HG03159 (cell line): Measurements from ENCODE around the gene TSPEAR.
"Not testable (repeated sequence)": the region's sequence is repeated elsewhere in the genome, so short reads cannot be mapped to it uniquely, and the experiment has no call there.

ENCODE experiments used
- ATAC-seq: cut with Tn5 transposase; IDR thresholded peaks from one replicate; pipeline ENCODE4 v1.9.1; 2021; ENCODE audit warnings: mild to moderate bottlenecking, moderate library complexity; ENCODE audit not compliant: unreplicated experiment

The TSPEAR gene

DNA sequence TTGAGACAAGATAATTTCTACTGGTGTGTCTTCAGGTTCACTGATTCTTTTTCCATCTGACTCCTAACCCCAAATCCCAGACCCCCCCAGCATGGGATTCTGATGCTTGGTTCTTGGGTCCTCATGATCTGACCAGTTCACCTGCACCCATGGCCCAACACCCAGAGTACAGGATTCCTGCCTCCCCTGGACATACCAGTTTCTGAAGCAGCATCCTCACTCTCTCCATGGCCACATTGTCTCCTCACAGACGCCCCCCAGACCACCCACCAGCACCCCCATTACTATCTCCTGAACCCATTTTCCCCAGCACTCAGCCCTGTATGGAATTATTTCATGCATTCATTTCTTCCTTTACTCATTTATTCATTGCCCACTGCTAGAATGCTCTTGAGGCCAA lies 54.5 kb downstream of the TSPEAR start:
- no peak for ATAC-seq

- no peak for ATAC-seq
Observed at GRCh38 chr21:44654576-44655175, 56.7 kb downstream of the TSPEAR start, which contains the start of gene KRTAP12-4. TSS of gene KRTAP12-4 (minus strand) at chr21:44654659. CDS start at chr21:44654614, 45 bp downstream.

GRCh38 chr21:44653656-44654575 lies 57.5 kb downstream of the TSPEAR start:
- ATAC-seq, result no peak

DNA sequence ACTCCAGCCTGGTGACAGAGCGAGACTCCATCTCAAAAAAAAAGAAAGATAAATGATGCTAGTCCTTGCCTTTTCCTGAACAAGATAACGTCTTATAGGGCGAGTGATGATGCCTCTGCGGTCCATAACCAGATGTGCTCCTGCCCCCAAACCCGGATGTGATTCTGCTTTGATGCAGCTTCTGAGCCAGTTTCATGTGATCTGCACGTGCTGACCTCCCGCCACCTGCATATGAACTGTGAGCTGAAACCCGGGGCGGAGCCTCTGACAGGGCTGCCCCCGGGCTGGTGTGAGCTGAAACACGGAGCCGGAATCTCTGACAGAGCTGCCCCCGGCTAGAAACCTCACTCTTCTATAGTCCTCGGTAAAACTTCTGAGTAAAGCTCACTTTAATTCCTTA lies 58.2 kb downstream of the TSPEAR start:
- ATAC-seq, result no peak

DNA sequence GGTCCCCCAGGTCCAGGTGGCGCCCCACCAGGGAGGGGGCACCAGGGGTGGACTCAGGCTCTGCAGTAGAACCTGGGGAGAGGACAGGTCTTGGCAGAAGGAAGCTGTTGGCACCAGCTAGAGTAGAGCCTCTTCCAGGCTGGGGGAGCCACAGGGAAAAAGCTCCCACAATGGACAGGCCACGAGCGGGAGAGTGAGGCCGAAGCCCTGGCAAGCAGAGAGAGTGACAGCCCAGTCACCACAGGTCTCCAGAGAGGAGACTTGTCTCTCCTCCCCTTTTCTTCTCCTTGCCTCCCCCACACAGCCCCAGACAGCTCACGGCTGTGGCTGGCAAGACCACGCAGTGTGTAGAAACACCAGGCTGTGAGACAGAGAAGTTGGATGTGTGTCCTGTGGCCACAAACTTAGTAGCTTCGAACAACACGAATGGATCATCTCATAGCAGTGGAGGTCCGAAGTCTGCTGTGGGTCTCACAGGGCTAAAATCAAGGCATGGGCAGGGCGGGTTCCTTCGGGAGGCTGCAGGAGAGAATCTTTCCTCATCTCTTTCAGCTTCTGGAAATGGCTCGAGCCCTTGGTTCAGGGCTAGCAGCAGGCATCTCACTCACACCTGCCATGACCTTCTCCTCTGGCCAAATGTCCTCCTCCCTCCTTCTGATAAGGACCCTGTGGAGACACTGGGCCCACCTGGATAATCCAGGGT lies 60.2 kb downstream of the TSPEAR start:
- no peak for ATAC-seq

DNA sequence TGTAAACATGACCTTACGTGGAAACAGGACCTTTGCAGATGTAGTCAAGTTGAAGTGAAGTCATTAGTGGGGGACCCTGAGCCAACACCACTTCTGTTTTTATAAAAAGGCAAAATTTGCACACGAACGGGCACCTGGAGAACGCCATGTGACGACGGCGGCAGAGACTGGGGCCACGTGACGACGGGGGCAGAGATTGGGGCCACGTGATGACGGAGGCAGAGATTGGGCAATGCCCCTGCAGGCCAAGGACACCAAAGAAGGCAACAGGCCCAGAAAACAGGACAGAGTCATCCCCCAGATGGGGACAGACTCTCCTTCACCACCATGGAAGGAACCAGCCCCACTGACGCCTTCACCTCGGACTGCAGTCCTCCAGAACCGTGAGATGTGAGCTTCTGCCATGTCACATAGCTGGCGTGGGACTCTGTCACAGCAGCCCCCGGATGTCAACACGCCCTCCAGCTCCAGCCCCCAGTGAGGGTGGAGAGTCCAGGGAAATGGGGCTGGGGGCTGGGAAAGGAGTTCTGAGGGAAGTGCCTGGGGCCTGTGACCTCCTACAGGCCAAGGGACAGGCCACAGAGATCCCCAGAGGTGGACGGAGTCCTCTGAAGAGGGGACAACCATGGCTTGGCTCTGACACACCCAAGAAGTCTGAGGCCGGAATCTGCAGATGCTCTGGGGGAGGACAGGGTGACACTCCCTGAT lies 61.0 kb downstream of the TSPEAR start:
- ATAC-seq, result no peak

- no peak for ATAC-seq
Observed at GRCh38 chr21:44649521-44650100, 61.8 kb downstream of the TSPEAR start.

GRCh38 chr21:44648557-44649311 lies 62.6 kb downstream of the TSPEAR start:
- ATAC-seq, result no peak

DNA sequence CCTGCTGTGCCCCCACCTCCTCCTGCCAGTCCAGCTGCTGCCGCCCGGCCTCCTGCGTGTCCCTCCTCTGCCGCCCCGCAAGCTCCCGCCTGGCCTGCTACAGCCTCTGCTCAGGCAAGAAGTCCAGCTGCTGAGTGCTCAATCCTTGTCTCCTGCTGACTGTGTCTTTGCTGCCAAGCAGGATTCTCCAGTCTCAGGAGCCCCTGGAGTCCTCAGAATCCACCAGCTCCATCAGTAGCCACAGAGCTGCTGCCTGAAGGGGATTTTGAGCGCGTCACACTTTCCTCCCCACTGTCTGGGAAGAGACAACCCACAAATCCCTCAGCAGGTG lies 64.2 kb downstream of the TSPEAR start:
- ATAC-seq, result no peak

DNA sequence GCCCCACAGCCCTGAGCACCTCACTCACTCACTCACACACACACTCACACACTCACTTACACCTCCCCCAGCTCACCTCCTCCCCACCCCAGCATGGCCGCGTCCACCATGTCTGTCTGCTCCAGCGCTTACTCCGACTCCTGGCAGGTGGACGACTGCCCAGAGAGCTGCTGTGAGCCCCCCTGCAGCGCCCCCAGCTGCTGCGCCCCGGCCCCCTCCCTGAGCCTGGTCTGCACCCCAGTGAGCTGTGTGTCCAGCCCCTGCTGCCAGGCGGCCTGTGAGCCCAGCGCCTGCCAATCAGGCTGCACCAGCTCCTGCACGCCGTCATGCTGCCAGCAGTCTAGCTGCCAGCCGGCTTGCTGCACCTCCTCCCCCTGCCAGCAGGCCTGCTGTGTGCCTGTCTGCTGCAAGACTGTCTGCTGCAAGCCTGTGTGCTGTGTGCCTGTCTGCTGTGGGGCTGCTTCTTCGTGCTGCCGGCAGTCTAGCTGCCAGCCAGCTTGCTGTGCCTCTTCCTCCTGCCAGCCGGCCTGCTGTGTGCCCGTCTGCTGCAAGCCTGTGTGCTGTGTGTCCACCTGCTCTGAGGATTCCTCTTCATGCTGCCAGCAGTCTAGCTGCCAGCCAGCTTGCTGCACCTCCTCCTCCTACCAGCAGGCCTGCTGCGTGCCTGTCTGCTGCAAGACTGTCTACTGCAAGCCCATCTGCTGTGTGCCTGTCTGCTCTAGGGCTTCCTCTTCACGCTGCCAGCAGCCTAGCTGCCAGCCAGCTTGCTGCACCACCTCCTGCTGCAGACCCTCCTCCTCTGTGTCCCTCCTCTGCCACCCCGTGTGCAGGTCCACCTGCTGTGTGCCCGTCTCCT lies 64.8 kb downstream of the TSPEAR start, which contains the start of gene KRTAP10-11:
Gene KRTAP10-11 (plus strand): TSS at position 49 of the 856 bp plus-strand sequence. CDS start 45 bp downstream, at position 94.
- ATAC-seq, result not testable (repeated sequence)

DNA sequence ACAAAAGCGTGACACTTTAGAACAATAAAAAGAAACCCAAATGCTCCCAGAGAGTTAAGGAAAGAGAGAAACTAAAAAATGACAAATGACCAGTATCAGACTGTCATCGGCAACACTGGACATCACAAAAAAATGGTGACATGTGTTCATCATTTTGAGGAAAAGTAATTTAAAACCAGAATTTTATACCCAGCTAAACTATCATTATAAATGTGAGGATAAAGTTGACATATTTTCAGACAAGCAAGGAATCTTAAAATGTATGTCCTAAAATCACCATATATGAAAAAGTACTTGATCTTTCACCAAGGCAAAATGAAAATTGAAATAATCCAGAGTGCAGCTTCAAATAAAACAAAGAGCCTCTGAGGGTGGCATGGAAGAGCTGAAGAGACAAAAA lies 66.5 kb downstream of the TSPEAR start:
- no peak for ATAC-seq

DNA sequence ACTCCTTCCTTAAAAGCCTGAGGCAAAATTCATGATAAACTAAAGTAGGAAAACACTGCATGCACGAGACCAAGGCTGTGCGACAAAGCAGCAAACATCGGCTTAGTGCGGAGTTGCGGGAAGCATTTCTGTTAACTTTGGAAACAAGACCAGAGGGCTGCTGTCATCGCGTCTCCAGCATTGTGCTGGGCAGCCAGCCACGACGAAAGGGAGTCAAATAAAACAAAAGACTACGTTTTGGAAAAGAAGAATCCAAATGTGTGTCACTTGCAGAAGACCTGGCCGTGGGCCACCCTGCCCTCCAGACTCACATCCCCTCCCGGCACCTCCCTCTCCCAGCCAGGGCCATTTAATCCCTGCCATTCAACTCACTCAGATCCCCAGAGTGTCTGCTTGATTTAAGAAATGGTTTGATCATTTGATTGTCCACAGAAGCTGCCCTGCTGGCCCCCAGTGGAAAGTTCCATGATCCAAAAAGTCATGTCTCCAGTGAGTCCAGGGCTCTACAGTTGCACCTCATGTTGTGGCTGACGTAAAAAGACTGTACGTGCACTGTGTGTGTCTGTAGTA lies 67.5 kb downstream of the TSPEAR start:
- no peak for ATAC-seq

- ATAC-seq, result no peak
Observed at GRCh38 chr21:44640761-44641160, 70.6 kb downstream of the TSPEAR start.

DNA sequence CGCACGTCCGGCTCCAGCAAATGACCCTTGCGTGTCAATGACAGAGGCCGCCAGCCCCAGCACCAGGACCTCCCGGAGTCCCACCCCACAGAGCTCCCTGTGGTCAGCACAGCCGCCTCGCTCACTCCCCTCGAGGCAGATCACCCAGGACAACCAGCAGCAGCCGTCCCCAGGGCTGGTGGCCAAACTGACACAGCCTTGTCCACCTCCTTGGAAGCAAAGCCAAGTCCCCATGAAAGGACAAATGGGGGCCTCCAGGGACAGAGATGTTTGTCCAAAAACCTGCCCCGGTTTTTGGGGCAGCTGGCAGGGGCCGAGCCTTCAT lies 72.1 kb downstream of the TSPEAR start:
- no peak for ATAC-seq

GRCh38 chr21:44638506-44639330 lies 72.7 kb downstream of the TSPEAR start:
- not testable (repeated sequence) for ATAC-seq

DNA sequence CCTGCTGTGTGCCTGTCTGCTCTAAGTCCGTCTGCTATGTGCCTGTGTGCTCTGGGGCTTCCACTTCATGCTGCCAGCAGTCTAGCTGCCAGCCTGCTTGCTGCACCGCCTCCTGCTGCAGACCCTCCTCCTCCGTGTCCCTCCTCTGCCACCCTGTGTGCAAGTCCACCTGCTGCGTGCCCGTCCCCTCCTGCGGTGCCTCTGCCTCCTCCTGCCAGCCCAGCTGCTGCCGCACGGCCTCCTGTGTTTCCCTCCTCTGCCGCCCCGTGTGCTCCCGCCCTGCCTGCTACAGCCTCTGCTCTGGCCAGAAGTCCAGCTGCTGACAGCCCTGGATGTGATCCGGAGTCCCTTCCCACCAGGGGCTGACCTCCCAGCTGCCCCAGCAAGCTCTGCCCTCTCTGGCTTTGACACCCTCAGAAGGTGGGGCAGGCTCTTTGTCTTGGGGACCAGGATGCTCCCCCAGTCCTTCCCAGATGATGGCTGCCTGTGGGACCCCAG lies 73.5 kb downstream of the TSPEAR start:
- not testable (repeated sequence) for ATAC-seq

GRCh38 chr21:44637018-44637850 lies 74.1 kb downstream of the TSPEAR start, which contains the start of gene KRTAP10-10:
TSS of gene KRTAP10-10 (plus strand) at chr21:44637356. CDS start at chr21:44637418, 62 bp downstream.
- no peak for ATAC-seq
